ENCODE measurements around the gene TKT. TPM values are rescaled to one million over a fixed set of nuclear protein-coding genes. Genes with fewer than 3 reads are reported as not detected.

The TKT gene
- total RNA-seq, 2 experiments from 2014 or later = 397 to 417 TPM

GRCh38 chr3:53230041-53230621 is 25.7 kb downstream of the TKT start:
- Mint-ChIP-seq H3K4me1 (ENCODE audit: low read depth) (peaks cover under 1% of the 10 kb centered on the region), H3K9me3 (no peaks in the 10 kb centered on the region), H3K27ac (no peak overlapping the region), H3K27me3 (no peaks in the 10 kb centered on the region), H3K4me3 (no peak overlapping the region), H3K36me3 (ENCODE audit: low read depth) (peaks cover 49% of the 10 kb centered on the region)
- no peak for TF ChIP-seq CTCF (IDR thresholded peaks at IDR 0.05)
- POLR2A ChIA-PET = no interaction called here
- DNase-seq = no peak
- intact Hi-C loops (cut with micrococcal nuclease) = no loop called here
- CTCF ChIA-PET = no interaction called here
- no peak for ATAC-seq

GRCh38 chr3:53229606-53230005 is 26.2 kb downstream of the TKT start:
- Mint-ChIP-seq H3K4me1 (ENCODE audit: low read depth) (no peaks in the 10 kb centered on the region), H3K27ac (no peak overlapping the region), H3K4me3 (no peak overlapping the region), H3K27me3 (no peaks in the 10 kb centered on the region), H3K36me3 (ENCODE audit: low read depth) (peaks cover 48% of the 10 kb centered on the region), H3K9me3 (no peaks in the 10 kb centered on the region)
- intact Hi-C loops (cut with micrococcal nuclease) = no loop called here
- ATAC-seq (no peak), DNase-seq (no peak)
- ChIA-PET POLR2A (no interaction called here), CTCF (no interaction called here)
- no peak for TF ChIP-seq CTCF (IDR thresholded peaks at IDR 0.05)

- Mint-ChIP-seq H3K27me3 (no peaks in the 10 kb centered on the region), H3K9me3 (no peaks in the 10 kb centered on the region), H3K36me3 (ENCODE audit: low read depth) (peaks cover 45% of the 10 kb centered on the region), H3K4me1 (ENCODE audit: low read depth) (no peaks in the 10 kb centered on the region), H3K27ac (no peak overlapping the region), H3K4me3 (no peak overlapping the region)
- CTCF ChIA-PET = interaction anchor here (0.7 to 0.9 kb wide), 2 partner anchors 8 to 9 kb away, joined by 3 to 4 read pairs; no protein-coding TSS in a partner anchor
- intact Hi-C loops (cut with micrococcal nuclease) = no loop called here
- DNase-seq (no peak), ATAC-seq (no peak)
- TF ChIP-seq CTCF (IDR thresholded peaks at IDR 0.05) = no peak
- POLR2A ChIA-PET = no interaction called here
Measured at GRCh38 chr3:53229171-53229570, 26.7 kb downstream of the TKT start.

GRCh38 chr3:53227993-53228885 is 27.6 kb downstream of the TKT start:
- intact Hi-C loops (cut with micrococcal nuclease) = no loop called here
- ChIA-PET POLR2A (no interaction called here), CTCF (interaction anchor here (0.7 to 0.9 kb wide), 2 partner anchors 8 to 9 kb away, joined by 3 to 4 read pairs; no protein-coding TSS in a partner anchor)
- no peak overlapping the region for H3K27ac Mint-ChIP-seq
- H3K4me3 Mint-ChIP-seq = no peak overlapping the region
- H3K27me3 Mint-ChIP-seq = no peaks in the 10 kb centered on the region
- no peaks in the 10 kb centered on the region for H3K4me1 Mint-ChIP-seq (ENCODE audit: low read depth)
- TF ChIP-seq CTCF (IDR thresholded peaks at IDR 0.05) = no peak
- ATAC-seq = no peak
- no peak for DNase-seq
- H3K36me3 Mint-ChIP-seq (ENCODE audit: low read depth) = peaks cover 46% of the 10 kb centered on the region
- H3K9me3 Mint-ChIP-seq = no peaks in the 10 kb centered on the region

- Mint-ChIP-seq H3K4me3 (no peak overlapping the region), H3K27ac (no peak overlapping the region), H3K4me1 (ENCODE audit: low read depth) (no peaks in the 10 kb centered on the region), H3K36me3 (ENCODE audit: low read depth) (peaks cover 39% of the 10 kb centered on the region), H3K27me3 (no peaks in the 10 kb centered on the region), H3K9me3 (no peaks in the 10 kb centered on the region)
- CTCF ChIA-PET = no interaction called here
- POLR2A ChIA-PET = no interaction called here
- ATAC-seq (no peak), DNase-seq (no peak)
- TF ChIP-seq CTCF (IDR thresholded peaks at IDR 0.05) = no peak
- intact Hi-C loops (cut with micrococcal nuclease) = no loop called here
Measured at GRCh38 chr3:53226841-53227407, 28.9 kb downstream of the TKT start.
